ENCODE results near the gene LCE3C.

LCE3C gene

GRCh38 chr1:152640351-152640750 is 40.3 kb downstream of the LCE3C start:
- Mint-ChIP-seq H3K27ac (no peak overlapping the region), H3K9me3 (peaks cover 8% of the 10 kb centered on the region), H3K4me3 (no peak overlapping the region), H3K4me1 (no peaks in the 10 kb centered on the region), H3K36me3 (no peaks in the 10 kb centered on the region), H3K27me3 (peaks cover 10% of the 10 kb centered on the region)

- peaks cover 17% of the 10 kb centered on the region for H3K27me3 Mint-ChIP-seq
- H3K9me3 Mint-ChIP-seq: peaks cover 8% of the 10 kb centered on the region
- H3K36me3 Mint-ChIP-seq: no peaks in the 10 kb centered on the region
- H3K4me3 Mint-ChIP-seq: no peak overlapping the region
- H3K27ac Mint-ChIP-seq: no peak overlapping the region
- no peaks in the 10 kb centered on the region for H3K4me1 Mint-ChIP-seq
These were observed 43.9 kb downstream of the LCE3C start for GRCh38 chr1:152643945-152644344.

- H3K27ac Mint-ChIP-seq: no peak overlapping the region
- no peaks in the 10 kb centered on the region for H3K36me3 Mint-ChIP-seq
- peaks cover 18% of the 10 kb centered on the region for H3K27me3 Mint-ChIP-seq
- no peaks in the 10 kb centered on the region for H3K4me1 Mint-ChIP-seq
- no peak overlapping the region for H3K4me3 Mint-ChIP-seq
- no peaks in the 10 kb centered on the region for H3K9me3 Mint-ChIP-seq
These were observed 45.1 kb downstream of the LCE3C start for GRCh38 chr1:152645146-152645545.

GRCh38 chr1:152646656-152647055 is 46.6 kb downstream of the LCE3C start:
- H3K27ac Mint-ChIP-seq: no peak overlapping the region
- no peaks in the 10 kb centered on the region for H3K36me3 Mint-ChIP-seq
- no peaks in the 10 kb centered on the region for H3K4me1 Mint-ChIP-seq
- no peak overlapping the region for H3K4me3 Mint-ChIP-seq
- H3K27me3 Mint-ChIP-seq: peaks cover 18% of the 10 kb centered on the region
- H3K9me3 Mint-ChIP-seq: no peaks in the 10 kb centered on the region

Measured in activated naive CD4-positive, alpha-beta T cell treated with anti-CD3 and anti-CD28 coated beads, Interleukin-2, amount 50 U/mL, for 24 hours (primary cell).